ENCODE results near the gene SLC8B1. TPM values are rescaled to one million over a fixed set of nuclear protein-coding genes. Genes with fewer than 3 reads are reported as not detected.

The SLC8B1 gene
- total RNA-seq, 1 experiment from 2014 or later, result 30.9 TPM

DNA sequence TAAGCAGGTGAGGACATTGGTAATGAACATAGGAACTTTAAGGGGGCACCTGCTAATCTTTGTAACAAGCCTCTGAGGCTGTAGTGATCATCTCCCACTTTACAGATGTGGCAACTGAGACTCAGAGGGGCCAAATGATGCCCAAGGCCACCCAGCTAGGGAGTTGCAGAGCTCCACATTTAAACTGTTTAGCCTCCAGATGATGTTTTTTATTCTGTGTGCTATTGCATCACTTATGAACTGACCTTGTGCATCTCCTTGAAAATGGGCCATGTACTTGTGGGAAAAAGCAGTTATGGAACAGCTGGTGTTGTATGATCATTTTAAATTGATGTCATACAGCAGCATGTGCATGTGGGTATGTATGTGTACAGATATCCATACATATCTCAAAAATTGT, 72.2 kb downstream of the SLC8B1 start:
- no TSS peak for BruUV-seq (replicated peaks)
- H3K9me3 ChIP-seq (ENCODE audit: control insufficient read depth in 1 of 2, insufficient read depth in 1 of 2, low read depth in 1 of 2, low read length in 2 of 2), result no peaks in the 10 kb centered on the region
- ChIA-PET RAD21 (ENCODE audit: low non-redundant PET in 1 of 2, low total read pairs in 2 of 2, uncharacterized antibody in 2 of 2, unreplicated experiment in 2 of 2) (no interaction called here), POLR2A (no interaction called here), CTCF (no interaction called here)
- H3K79me2 ChIP-seq (ENCODE audit: insufficient read depth, low read length), result no peaks in the 10 kb centered on the region
- H4K20me1 ChIP-seq (ENCODE audit: insufficient read depth), result no peaks in the 10 kb centered on the region
- no peak overlapping the region for H3K27ac ChIP-seq (ENCODE audit: low read depth, low read length)
- H2AFZ ChIP-seq (ENCODE audit: low read depth, low read length, poor library complexity, severe bottlenecking), result no peak overlapping the region
- no peaks in the 10 kb centered on the region for H3K9me2 ChIP-seq (ENCODE audit: insufficient read depth)
- H3K4me3 ChIP-seq (replicated peaks in 1 of 2; ENCODE audit: low read depth in 1 of 2, low read length in 2 of 2), result no peak overlapping the region
- no peak for TF ChIP-seq SP1 (IDR thresholded peaks at IDR 0.05; ENCODE audit: low read depth)
- no peak for TF ChIP-seq ZNF274 (IDR thresholded peaks at IDR 0.05; ENCODE audit: low read depth, low read length)
- no peaks in the 10 kb centered on the region for H3K36me3 ChIP-seq (ENCODE audit: control insufficient read depth in 1 of 2, insufficient read depth in 2 of 2, low read length in 2 of 2)
- no peak for DNase-seq (ENCODE audit: low read depth, low spot score)
- no peaks in the 10 kb centered on the region for H3K27me3 ChIP-seq (ENCODE audit: insufficient read depth, low read length)
- H3K4me1 ChIP-seq (ENCODE audit: control insufficient read depth in 1 of 2, insufficient read depth in 2 of 2, low read length in 2 of 2), result no peaks in the 10 kb centered on the region
- no peak for ATAC-seq
- intact Hi-C loops (cut with micrococcal nuclease), result no loop called here
- H3K9ac ChIP-seq (ENCODE audit: low read length), result no peak overlapping the region
- no peak overlapping the region for H3K4me2 ChIP-seq (ENCODE audit: low read length)

DNA sequence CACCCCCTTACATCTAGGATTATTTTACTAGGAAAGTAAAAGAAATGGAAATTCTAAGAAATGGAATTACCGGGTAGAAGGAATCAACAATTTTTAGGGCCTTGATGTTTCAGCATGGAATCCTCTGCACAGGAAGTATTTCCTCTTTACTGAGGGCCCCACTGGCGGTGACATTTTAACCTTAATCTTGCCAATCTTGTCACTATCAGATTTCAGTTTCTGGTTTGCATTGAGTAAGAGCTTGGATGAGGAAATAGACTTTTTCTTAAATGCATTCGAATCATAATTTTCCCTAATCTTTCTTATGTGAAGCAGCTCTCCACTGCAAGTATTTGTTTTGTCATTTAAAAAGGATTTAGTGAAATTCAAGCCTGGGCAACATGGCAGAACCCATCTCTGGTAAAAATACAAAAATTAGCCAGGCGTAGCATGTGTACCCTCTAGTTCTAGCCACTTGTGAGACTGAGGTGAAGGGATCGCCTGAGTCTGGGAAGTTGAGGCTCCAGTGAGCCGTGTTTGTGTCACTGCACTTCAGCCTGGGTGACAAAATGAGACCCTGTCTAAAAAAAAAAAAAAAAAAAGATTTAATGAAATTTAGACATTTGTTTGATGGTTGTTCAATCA, 73.0 kb downstream of the SLC8B1 start:
- ChIA-PET POLR2A (no interaction called here), RAD21 (ENCODE audit: low non-redundant PET in 1 of 2, low total read pairs in 2 of 2, uncharacterized antibody in 2 of 2, unreplicated experiment in 2 of 2) (interaction anchor here in 1 of 2 experiments (1.2 kb wide), 1 partner anchor 8 kb away, joined by 3 read pairs; no protein-coding TSS in a partner anchor), CTCF (no interaction called here)
- no peak overlapping the region for H3K4me3 ChIP-seq (replicated peaks in 1 of 2; ENCODE audit: low read depth in 1 of 2, low read length in 2 of 2)
- no peaks in the 10 kb centered on the region for H3K36me3 ChIP-seq (ENCODE audit: control insufficient read depth in 1 of 2, insufficient read depth in 2 of 2, low read length in 2 of 2)
- H3K9me2 ChIP-seq (ENCODE audit: insufficient read depth), result no peaks in the 10 kb centered on the region
- ATAC-seq (no peak), DNase-seq (ENCODE audit: low read depth, low spot score) (no peak)
- H3K4me2 ChIP-seq (ENCODE audit: low read length), result no peak overlapping the region
- no peak overlapping the region for H3K9ac ChIP-seq (ENCODE audit: low read length)
- no peak overlapping the region for H3K27ac ChIP-seq (ENCODE audit: low read depth, low read length)
- BruUV-seq (replicated peaks), result no TSS peak
- no peaks in the 10 kb centered on the region for H4K20me1 ChIP-seq (ENCODE audit: insufficient read depth)
- H3K9me3 ChIP-seq (ENCODE audit: control insufficient read depth in 1 of 2, insufficient read depth in 1 of 2, low read depth in 1 of 2, low read length in 2 of 2), result no peaks in the 10 kb centered on the region
- no peaks in the 10 kb centered on the region for H3K79me2 ChIP-seq (ENCODE audit: insufficient read depth, low read length)
- intact Hi-C loops (cut with micrococcal nuclease), result no loop called here
- no peaks in the 10 kb centered on the region for H3K27me3 ChIP-seq (ENCODE audit: insufficient read depth, low read length)
- no peak overlapping the region for H2AFZ ChIP-seq (ENCODE audit: low read depth, low read length, poor library complexity, severe bottlenecking)
- H3K4me1 ChIP-seq (ENCODE audit: control insufficient read depth in 1 of 2, insufficient read depth in 2 of 2, low read length in 2 of 2), result no peaks in the 10 kb centered on the region
- TF ChIP-seq REST (IDR thresholded peaks at IDR 0.05; ENCODE audit: low read depth) (no peak), FOSL1 (IDR thresholded peaks at IDR 0.05; ENCODE audit: low read depth) (no peak), ELF1 (IDR thresholded peaks at IDR 0.05; ENCODE audit: borderline replicate concordance, low read depth) (no peak), POLR2AphosphoS5 (IDR thresholded peaks at IDR 0.05; ENCODE audit: low read depth, low read length) (no peak), YY1 (IDR thresholded peaks at IDR 0.05; ENCODE audit: extremely low read depth, insufficient replicate concordance, low read depth, low read length) (no peak), ZNF274 (IDR thresholded peaks at IDR 0.05; ENCODE audit: low read depth, low read length) (no peak), CEBPB (IDR thresholded peaks at IDR 0.05; ENCODE audit: low read depth) (no peak), RAD21 (IDR thresholded peaks at IDR 0.05; ENCODE audit: low read depth) (no peak), SP1 (IDR thresholded peaks at IDR 0.05; ENCODE audit: low read depth) (no peak), SIN3A (IDR thresholded peaks at IDR 0.05; ENCODE audit: low read depth) (no peak), TCF7L2 (IDR thresholded peaks at IDR 0.05; ENCODE audit: borderline replicate concordance, extremely low read depth, insufficient read depth, insufficient read length) (no peak), JUND (IDR thresholded peaks at IDR 0.05) (no peak), EZH2phosphoT487 (IDR thresholded peaks at IDR 0.05; ENCODE audit: borderline replicate concordance) (no peak)
- TF ChIP-seq, protein P1, sequence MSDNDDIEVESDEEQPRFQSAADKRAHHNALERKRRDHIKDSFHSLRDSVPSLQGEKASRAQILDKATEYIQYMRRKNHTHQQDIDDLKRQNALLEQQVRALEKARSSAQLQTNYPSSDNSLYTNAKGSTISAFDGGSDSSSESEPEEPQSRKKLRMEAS (IDR thresholded peaks at IDR 0.05), result no peak
- TF ChIP-seq, protein P2, sequence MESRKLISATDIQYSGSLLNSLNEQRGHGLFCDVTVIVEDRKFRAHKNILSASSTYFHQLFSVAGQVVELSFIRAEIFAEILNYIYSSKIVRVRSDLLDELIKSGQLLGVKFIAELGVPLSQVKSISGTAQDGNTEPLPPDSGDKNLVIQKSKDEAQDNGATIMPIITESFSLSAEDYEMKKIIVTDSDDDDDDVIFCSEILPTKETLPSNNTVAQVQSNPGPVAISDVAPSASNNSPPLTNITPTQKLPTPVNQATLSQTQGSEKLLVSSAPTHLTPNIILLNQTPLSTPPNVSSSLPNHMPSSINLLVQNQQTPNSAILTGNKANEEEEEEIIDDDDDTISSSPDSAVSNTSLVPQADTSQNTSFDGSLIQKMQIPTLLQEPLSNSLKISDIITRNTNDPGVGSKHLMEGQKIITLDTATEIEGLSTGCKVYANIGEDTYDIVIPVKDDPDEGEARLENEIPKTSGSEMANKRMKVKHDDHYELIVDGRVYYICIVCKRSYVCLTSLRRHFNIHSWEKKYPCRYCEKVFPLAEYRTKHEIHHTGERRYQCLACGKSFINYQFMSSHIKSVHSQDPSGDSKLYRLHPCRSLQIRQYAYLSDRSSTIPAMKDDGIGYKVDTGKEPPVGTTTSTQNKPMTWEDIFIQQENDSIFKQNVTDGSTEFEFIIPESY (IDR thresholded peaks at IDR 0.05; ENCODE audit: extremely low read depth, insufficient replicate concordance, low read length), result no peak
